Measurements from ENCODE around the gene RNF31. TPM values are rescaled to one million over a fixed set of nuclear protein-coding genes. Genes with fewer than 3 reads are reported as not detected.
"Not testable (repeated sequence)": the region's sequence is repeated elsewhere in the genome, so short reads cannot be mapped to it uniquely, and the experiment has no call there.

Gene RNF31
- total RNA-seq (2014; rRNA removed; shearing (Covaris generic); ENCODE audit: low replicate concordance): 39.6 and 52.1 TPM in 2 replicates

DNA sequence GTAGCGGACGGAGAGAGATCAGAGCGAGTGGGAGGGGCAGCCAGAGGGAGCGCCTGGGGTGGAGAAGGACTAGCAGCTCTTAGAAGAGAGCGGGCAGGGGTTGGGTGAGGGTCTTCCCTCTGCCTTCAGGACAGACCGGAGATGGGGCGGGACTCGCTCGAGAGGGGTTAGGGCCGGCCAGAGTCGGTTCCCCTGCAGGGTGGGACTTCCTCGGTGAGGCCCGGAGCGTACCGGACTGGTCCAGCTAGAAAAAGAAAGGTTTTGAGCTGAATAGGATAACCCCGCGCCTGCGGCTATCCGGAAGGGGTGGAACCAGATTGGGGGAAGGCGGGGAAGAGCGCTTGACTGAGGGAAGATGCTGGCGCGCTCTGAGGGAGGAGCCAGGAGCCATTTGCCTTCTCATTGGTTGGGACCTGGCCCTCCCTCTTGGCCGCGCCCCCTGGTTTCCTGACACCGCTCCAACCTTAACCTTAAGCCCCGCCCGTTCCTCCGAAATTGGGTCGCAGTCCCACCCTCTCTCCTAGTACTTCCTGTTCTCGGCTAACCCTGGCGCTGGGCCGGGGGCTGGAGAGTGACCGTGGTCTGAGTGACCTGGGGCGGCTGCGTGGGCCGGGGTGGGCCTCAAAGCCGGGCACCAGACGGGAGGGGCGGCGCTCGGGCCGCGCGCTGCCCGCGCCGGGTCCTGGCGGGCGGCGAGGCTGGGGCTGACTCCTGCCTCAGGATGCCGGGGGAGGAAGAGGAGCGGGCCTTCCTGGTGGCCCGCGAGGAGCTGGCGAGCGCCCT lies at the start of gene RNF31:
Gene RNF31, plus strand, starts transcription at position 521 of the 783 bp plus-strand sequence. Its CDS starts 201 bp downstream, at position 722.
- peak; percentile 94 for DNase-seq
- Histone ChIP-seq H3K36me3 (peaks cover 35% of the 10 kb centered on the region), H3K9me3 (no peaks in the 10 kb centered on the region), H3K4me3 (peak within 1 kb of the TSS; percentile 94), H3K27me3 (no peaks in the 10 kb centered on the region)

DNA sequence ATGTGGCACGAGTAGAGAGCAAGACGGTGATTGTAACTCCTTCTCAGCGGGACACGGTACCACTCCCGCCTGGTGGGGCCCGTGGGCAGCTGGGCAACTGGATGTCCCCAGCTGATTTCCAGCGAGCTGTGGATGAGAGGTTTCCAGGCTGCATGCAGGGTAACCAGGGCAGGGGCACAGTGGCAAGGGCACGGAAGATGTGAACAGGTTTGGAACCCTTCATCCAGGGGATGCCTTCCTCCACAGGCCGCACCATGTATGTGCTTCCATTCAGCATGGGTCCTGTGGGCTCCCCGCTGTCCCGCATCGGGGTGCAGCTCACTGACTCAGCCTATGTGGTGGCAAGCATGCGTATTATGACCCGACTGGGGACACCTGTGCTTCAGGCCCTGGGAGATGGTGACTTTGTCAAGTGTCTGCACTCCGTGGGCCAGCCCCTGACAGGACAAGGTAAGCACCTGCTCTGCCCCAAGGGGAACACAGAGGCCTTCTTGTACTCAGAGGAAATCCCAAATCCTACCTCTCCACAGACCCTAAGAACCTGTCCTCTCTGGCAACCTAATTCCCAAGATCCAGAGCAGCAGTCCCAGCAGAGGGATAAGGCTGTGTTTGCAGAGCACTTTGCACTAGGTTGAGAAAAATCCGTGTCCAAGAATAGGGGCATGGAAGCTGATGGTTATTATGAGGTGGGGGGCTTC lies 48.9 kb upstream of the RNF31 start:
- Histone ChIP-seq H3K4me3 (no peak overlapping the region), H3K36me3 (no peaks in the 10 kb centered on the region; the same call in 1 of the 2 replicates), H3K27me3 (no peaks in the 10 kb centered on the region), H3K9me3 (no peaks in the 10 kb centered on the region)
- DNase-seq: no peak

DNA sequence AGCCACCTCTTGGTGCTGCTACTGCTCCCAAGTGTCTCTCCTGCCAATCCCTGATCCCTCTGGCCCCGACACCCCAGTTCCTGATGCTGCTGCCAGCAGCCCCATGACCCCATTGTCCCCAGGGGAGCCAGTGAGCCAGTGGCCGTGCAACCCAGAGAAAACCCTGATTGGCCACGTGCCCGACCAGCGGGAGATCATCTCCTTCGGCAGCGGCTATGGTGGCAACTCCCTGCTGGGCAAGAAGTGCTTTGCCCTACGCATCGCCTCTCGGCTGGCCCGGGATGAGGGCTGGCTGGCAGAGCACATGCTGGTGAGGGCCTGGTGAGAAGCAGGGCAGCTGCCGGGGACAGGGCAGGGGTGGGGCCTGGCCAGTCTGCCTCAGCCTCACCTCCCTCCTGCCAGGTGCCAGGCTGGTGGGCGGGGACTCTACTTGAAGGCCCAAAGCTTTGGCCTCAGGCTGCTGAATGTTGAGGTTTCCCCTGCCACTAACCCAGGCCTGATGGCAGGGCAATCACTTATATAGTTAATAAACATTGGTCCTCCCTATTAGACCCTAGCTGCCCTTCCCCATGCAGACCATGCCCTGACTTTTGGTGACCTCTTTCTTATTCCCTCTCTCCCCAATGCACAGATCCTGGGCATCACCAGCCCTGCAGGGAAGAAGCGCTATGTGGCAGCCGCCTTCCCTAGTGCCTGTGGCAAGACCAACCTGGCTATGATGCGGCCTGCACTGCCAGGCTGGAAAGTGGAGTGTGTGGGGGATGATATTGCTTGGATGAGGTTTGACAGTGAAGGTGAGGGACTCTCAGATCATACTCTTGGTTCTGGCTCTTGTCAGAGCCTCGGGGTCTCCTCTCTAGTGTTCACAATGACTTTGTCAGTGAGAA lies 48.1 kb upstream of the RNF31 start:
- H3K27me3 ChIP-seq: no peaks in the 10 kb centered on the region
- H3K4me3 ChIP-seq: no peak overlapping the region
- H3K9me3 ChIP-seq: no peaks in the 10 kb centered on the region
- H3K36me3 ChIP-seq: no peaks in the 10 kb centered on the region; the same call in 1 of the 2 replicates
- DNase-seq: no peak

DNA sequence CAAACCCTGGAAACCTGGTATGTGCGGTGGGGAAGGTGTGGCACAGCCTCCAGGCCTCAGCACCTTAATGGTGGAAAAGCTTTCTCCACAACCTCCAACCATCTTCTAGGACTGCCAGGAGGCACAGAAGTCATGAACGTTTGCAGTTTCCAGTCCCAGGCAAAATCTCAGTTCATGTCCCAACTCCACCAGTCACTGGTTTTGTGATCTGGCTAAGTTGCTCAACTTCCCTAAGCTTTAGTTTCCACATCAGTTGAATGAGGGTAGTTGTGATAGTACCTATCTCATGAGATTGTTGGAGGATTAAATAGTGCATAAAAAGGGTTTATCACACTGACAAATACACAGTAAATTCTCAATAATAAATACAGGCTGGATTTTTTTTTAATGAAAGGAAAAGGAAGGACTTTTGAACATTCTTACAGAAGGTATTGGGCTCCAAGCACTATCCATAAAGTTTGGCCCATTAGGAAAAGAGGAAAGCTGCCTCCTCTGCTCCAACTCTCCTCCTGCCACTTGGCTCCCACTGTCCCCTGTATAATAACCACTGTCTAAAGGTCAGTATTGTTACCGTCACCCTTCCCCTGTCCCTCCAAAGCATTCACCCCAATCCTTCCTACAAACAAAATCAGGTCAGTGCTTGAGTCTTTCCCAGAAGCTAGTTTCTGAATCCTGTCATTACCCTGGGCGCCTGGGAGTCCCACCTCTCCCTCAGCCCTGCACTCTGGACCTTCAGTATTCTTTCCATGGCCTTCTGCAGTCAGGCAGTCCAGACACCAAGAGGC lies 46.9 kb upstream of the RNF31 start:
- Histone ChIP-seq H3K27me3 (no peaks in the 10 kb centered on the region), H3K36me3 (no peaks in the 10 kb centered on the region; the same call in 1 of the 2 replicates), H3K4me3 (no peak overlapping the region), H3K9me3 (no peaks in the 10 kb centered on the region)
- DNase-seq: no peak

DNA sequence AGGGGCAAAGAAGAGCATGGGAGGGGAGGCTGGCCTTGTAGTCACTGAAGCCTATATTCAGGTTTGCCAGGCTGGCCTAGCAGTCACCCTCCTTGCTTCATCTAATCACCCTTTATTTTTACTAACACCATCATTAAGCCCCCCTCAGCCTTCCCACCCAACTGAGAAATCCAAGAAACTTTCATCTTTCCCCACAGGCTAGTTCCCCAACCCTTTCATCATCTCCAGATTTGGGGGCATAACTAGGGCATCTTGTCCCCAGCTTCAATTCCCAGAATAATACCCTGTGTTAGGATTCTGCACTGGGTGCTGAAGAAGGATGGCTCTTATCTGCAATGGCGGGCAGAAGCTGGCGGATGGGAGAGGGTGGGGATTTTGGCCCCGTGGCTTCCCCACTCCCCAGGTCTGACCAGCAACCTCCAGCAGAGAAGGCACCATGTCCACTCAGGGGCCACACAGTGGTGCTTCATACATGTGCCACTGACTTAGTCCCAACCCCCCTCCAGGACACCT lies 46.3 kb upstream of the RNF31 start:
- DNase-seq: no peak
- H3K36me3 ChIP-seq: no peaks in the 10 kb centered on the region; the same call in 1 of the 2 replicates
- no peak overlapping the region for H3K4me3 ChIP-seq
- H3K9me3 ChIP-seq: no peaks in the 10 kb centered on the region
- H3K27me3 ChIP-seq: no peaks in the 10 kb centered on the region

DNA sequence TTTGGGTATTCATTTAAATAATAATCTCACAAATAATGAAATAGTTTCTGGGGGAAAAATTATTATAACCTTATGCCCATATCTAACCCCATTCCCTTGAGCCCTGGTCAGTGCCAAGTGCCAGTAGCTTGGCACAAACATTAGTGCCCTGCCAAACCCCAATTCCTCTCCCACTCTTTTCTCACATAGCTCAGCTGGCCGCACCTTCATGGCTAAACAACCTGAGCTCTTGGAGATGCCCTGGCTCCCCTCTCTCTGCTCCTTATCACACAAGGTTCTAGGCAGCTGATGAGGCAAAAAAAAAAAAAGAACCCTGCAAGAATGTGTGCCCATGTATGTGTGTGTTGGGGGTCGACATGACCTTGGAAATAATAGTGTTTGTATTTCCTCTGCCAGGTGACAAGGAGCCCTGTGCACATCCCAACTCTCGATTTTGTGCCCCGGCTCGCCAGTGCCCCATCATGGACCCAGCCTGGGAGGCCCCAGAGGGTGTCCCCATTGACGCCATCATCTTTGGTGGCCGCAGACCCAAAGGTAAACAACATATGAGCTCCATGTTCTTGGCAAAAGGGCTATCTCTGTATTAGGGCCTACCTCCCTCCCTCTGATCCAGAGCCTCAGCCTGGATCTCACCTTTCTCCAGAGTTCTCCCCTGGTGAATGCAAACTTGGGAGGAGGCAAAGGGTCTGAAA lies 44.8 kb upstream of the RNF31 start:
- H3K4me3 ChIP-seq: no peak overlapping the region
- H3K9me3 ChIP-seq: no peaks in the 10 kb centered on the region
- H3K36me3 ChIP-seq: no peaks in the 10 kb centered on the region; the same call in 1 of the 2 replicates
- DNase-seq: no peak
- no peaks in the 10 kb centered on the region for H3K27me3 ChIP-seq

DNA sequence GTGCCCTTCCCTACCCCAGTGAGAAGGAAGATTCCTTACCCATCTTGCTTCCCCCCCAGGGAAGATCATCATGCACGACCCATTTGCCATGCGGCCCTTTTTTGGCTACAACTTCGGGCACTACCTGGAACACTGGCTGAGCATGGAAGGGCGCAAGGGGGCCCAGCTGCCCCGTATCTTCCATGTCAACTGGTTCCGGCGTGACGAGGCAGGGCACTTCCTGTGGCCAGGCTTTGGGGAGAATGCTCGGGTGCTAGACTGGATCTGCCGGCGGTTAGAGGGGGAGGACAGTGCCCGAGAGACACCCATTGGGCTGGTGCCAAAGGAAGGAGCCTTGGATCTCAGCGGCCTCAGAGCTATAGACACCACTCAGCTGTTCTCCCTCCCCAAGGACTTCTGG lies 43.8 kb upstream of the RNF31 start:
- no peak for DNase-seq
- Histone ChIP-seq H3K27me3 (no peaks in the 10 kb centered on the region), H3K9me3 (no peaks in the 10 kb centered on the region), H3K4me3 (no peak overlapping the region), H3K36me3 (no peaks in the 10 kb centered on the region; the same call in 1 of the 2 replicates)

DNA sequence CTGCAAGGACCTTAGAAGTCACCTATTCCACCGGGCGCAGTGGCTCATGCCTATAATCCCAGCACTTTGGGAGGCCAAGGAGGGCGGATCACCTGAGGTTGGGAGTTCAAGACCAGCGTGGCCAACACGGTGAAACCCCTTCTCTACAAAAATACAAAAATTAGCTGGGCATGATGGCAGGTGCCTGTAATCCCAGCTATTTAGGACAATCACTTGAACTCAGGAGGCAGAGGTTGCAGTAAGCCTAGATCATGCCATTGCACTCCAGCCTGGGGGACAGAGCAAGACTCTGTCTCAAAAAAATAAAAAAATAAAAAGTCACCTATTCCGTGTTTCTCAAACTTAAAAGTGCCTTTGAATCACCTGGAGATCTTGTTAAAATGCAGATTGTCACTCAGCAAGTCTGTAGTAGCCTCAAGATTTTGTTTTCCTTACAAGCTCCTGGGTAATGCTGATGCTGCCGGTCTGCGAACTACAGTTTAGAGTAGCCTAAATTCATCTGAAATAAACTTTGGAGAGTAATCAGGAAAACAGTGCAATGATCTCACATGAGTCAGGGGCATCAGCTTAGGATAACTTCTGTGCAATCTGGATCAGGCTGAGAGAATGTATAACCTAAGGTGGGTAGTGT lies 41.6 kb upstream of the RNF31 start:
- H3K9me3 ChIP-seq, H3K4me3 ChIP-seq, H3K27me3 ChIP-seq, H3K36me3 ChIP-seq, DNase-seq: not testable (repeated sequence)

DNA sequence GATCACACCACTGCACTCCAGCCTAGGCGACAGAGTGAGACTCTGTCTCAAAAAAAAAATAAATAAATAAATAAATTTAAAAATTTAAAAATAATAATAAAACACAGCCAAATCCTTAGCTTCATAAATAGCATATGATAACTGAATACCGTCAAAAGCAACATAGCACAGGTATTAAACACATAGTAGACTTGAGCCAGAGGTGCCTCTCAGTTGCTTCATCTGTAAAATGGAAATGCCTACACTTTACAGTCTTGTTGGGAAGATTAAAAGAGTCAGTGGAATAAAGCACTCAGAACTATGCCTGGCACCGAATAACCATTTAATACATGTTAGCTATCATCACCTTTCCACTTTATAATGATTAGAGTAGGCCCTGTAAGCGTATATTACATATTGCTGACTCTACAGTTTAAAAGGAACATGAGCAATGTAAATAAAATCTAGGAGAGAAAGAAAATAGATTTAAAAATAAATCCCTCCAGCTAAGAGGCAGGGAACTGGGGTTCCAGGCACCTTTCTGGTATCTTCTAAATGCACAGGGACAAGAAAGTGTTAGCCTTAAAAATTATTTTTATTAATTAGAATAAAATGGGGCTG lies 40.5 kb upstream of the RNF31 start:
- no peak overlapping the region for H3K4me3 ChIP-seq
- H3K27me3 ChIP-seq: no peaks in the 10 kb centered on the region
- no peaks in the 10 kb centered on the region; the same call in 1 of the 2 replicates for H3K36me3 ChIP-seq
- H3K9me3 ChIP-seq: no peaks in the 10 kb centered on the region
- DNase-seq: no peak

DNA sequence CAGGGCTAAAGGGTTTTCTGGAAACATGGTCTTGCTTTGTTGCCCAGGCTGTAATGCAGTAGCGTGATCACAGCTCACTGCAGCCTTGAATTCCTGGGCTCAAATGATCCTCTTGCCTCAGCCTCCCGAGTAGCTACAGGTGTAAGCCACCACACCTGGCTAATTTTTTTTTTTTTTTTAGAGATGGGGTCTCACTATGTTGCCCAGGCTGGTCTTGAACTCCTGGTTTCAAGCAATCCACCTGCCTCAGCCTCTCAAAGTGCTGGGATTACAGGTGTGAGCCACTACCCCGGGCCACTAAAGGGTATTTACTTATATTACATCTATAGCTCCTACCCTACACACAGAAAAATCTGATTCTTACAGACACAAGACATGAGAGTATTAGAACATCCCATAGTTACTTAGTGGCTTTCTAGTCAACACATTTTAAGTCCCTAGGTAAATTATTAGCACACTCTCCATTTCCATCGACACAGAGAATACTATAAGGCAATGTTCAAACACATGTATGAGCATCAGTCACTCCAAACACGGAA lies 38.9 kb upstream of the RNF31 start:
- H3K9me3 ChIP-seq: no peaks in the 10 kb centered on the region
- no peak overlapping the region for H3K4me3 ChIP-seq
- no peaks in the 10 kb centered on the region for H3K27me3 ChIP-seq
- no peaks in the 10 kb centered on the region for H3K36me3 ChIP-seq
- DNase-seq: no peak

DNA sequence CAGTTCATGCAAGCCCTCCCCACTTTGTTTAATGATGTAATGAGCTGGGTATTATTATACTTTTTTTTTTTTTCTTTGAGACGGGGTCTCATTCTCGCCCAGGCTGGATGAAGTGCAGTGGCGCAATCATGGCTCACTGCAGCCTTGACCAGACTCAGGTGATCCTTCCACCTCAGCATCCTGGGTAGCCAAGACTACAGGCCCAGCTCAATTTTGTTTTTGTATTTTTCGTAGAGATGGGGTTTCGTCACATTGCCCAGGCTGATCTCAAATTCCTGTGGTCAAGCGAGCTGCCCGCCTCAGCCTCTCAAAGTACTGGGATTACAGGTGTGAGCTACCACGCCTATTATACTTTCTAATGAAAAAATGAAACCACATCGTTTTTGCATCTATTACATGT lies 37.2 kb upstream of the RNF31 start:
- H3K9me3 ChIP-seq: no peaks in the 10 kb centered on the region
- H3K4me3 ChIP-seq: no peak overlapping the region
- H3K36me3 ChIP-seq: no peaks in the 10 kb centered on the region
- H3K27me3 ChIP-seq: no peaks in the 10 kb centered on the region
- no peak for DNase-seq

DNA sequence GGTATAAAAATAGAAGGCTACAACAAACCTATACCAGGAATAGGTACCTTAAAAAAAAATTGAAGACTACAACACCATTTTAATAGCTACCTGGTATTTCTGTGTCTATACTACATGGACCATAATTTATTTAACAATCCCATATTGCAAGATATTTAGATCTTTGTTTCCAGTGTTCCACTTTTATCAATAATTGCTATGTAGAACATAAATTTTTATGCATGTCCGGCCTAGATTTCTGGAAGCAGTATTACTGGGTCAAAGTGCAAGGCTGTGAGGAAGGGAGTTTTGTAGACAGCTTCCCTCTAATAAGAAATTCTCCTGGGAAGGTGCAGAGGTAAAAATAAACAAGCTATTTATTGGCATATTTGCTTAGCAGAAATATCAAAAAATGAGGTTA lies 36.8 kb upstream of the RNF31 start:
- DNase-seq: no peak
- H3K36me3 ChIP-seq: no peaks in the 10 kb centered on the region
- H3K9me3 ChIP-seq: no peaks in the 10 kb centered on the region
- H3K27me3 ChIP-seq: no peaks in the 10 kb centered on the region
- no peak overlapping the region for H3K4me3 ChIP-seq

DNA sequence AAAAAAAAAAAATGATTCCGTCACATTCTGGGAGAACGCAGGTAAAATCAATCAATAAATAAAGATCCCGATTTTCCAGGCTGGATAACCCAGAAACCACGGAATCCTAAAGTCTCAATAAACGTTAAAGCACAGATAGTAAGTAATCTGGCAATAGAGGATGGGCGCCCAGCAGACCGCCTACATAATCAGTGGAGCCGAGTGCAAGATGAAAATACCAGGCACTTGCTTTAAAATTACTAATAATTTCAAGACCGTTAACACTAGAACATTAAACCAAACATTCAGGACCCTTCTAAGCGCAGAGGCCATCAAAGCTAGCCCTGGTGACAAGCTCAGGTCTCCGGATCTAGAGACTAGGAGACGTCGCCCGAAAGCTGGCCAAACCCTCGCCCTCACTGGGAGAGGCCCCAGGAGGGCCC lies 33.9 kb upstream of the RNF31 start:
- no peaks in the 10 kb centered on the region for H3K27me3 ChIP-seq
- DNase-seq: no peak
- H3K4me3 ChIP-seq: peak overlapping the region; percentile 63
- H3K36me3 ChIP-seq: no peaks in the 10 kb centered on the region
- no peaks in the 10 kb centered on the region for H3K9me3 ChIP-seq

DNA sequence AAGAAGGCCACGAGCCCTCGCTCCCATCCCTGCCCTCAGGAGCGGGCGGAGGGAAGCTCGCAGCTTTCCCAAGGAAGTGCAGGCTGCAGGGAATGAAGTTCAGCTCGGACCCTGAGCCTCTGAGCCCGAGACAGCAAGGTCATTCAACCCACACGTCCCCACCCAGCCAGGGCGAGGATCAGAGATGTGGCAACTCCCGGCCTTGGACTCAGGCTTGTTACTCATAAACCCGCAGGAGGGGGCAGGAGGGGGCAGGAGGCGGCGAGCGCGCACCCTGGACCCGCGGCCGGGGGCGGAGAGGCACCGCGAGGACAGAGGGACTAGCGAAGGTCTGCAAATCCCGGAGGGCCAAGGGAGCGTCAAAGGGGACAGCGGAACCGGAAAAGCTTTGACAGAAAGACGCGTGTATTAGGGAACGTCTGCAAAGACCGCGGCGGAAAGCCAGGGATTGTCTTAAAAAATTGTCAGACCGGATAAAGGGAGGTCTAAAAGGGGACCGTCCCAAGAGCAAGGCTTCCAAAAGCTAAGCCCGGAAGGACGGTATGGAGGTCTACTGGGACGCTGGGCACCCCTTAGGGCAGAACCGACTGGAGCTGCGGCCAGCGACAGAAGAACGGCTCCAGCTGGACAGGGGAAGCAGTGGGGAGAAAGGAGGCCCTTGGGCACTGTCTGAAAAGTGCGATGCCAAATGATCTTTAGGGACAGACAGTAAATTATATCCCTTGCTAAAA lies 33.3 kb upstream of the RNF31 start:
- Histone ChIP-seq H3K4me3 (peak overlapping the region; percentile 63), H3K9me3 (no peaks in the 10 kb centered on the region), H3K27me3 (no peaks in the 10 kb centered on the region), H3K36me3 (no peaks in the 10 kb centered on the region)
- DNase-seq: peak; percentile 93

Measured in MG63 (cell line).